ENCODE measurements around the gene FAM163A.
"Not testable (repeated sequence)": the region's sequence is repeated elsewhere in the genome, so short reads cannot be mapped to it uniquely, and the experiment has no call there.

FAM163A gene

GRCh38 chr1:179742717-179743678, at the start of gene FAM163A:
TSS of gene FAM163A (plus strand) at chr1:179743291. CDS start at chr1:179813098, 69,807 bp downstream.
- no peak for DNase-seq (ENCODE audit: low spot score)
- Histone ChIP-seq H3K27ac (no peak within 1 kb of the TSS), H3K4me3 (peak within 1 kb of the TSS; percentile 63)
- no peak for TF ChIP-seq CTCF (IDR thresholded peaks at IDR 0.05)

- not testable (repeated sequence) for H3K4me3 ChIP-seq; DNase-seq (ENCODE audit: low spot score); H3K27ac ChIP-seq
Observed at GRCh38 chr1:179694530-179694929, 48.6 kb upstream of the FAM163A start.

GRCh38 chr1:179702946-179703539, 40.0 kb upstream of the FAM163A start:
- TF ChIP-seq CTCF (IDR thresholded peaks at IDR 0.05) = no peak
- Histone ChIP-seq H3K27ac (no peak overlapping the region), H3K4me3 (no peak overlapping the region)
- DNase-seq (ENCODE audit: low spot score) = no peak

- H3K27ac ChIP-seq = no peak overlapping the region
- no peak overlapping the region for H3K4me3 ChIP-seq
- TF ChIP-seq CTCF (IDR thresholded peaks at IDR 0.05) = peak; percentile 48
- DNase-seq (ENCODE audit: low spot score) = no peak
Observed at GRCh38 chr1:179706339-179706941, 36.7 kb upstream of the FAM163A start.

GRCh38 chr1:179707406-179707805, 35.7 kb upstream of the FAM163A start:
- Histone ChIP-seq H3K4me3 (no peak overlapping the region), H3K27ac (no peak overlapping the region)
- no peak for TF ChIP-seq CTCF (IDR thresholded peaks at IDR 0.05)
- no peak for DNase-seq (ENCODE audit: low spot score)

GRCh38 chr1:179708434-179709195, 34.5 kb upstream of the FAM163A start:
- Histone ChIP-seq H3K27ac (no peak overlapping the region), H3K4me3 (no peak overlapping the region)
- no peak for DNase-seq (ENCODE audit: low spot score)
- TF ChIP-seq CTCF (IDR thresholded peaks at IDR 0.05) = no peak

GRCh38 chr1:179709841-179710329, 33.2 kb upstream of the FAM163A start:
- no peak overlapping the region for H3K4me3 ChIP-seq
- H3K27ac ChIP-seq = no peak overlapping the region
- TF ChIP-seq CTCF (IDR thresholded peaks at IDR 0.05) = no peak
- DNase-seq (ENCODE audit: low spot score) = no peak
